B cell (primary cell): ENCODE results near the gene COL9A3. TPM values are rescaled to one million over a fixed set of nuclear protein-coding genes. Genes with fewer than 3 reads are reported as not detected.

Experiments used
- ATAC-seq: fragments of 200-7000 bp; cut with Tn5 transposase; one replicate; pipeline ENCODE4 v1.10.0; 2021; ENCODE audit warnings: low read depth, mild to moderate bottlenecking, moderate number of reproducible peaks, moderate library complexity
- CTCF ChIA-PET: fragments of 350-600 bp; sonication (Branson Sonifier 250); formaldehyde crosslinking; loops from one replicate; lab custom pipeline; 2021; ENCODE audit warnings: antibody characterized with exemption, inconsistent platforms; lab: Charles Lee
- POLR2A ChIA-PET: fragments of 350-600 bp; sonication (Branson Sonifier 250); formaldehyde crosslinking; loops from one replicate; lab custom pipeline; 2021; ENCODE audit warnings: antibody characterized with exemption; lab: Charles Lee
- DNase-seq: peaks from one replicate; pipeline ENCODE4 v3.0.0; 2013
- H2AFZ ChIP-seq: 2 replicates; pipeline ENCODE4 v1.6.1; 2012; ENCODE audit warnings: mild to moderate bottlenecking, low read depth, low read length; ENCODE audit not compliant: insufficient read depth, poor library complexity, severe bottlenecking
- H3K27ac ChIP-seq, 2 donors: 1 replicate in 1 of 2; 2 replicates in 1 of 2; pipeline ENCODE4 v1.5.1; 2012 to 2013; ENCODE audit warnings: low read length in 2 of 2, mild to moderate bottlenecking in 2 of 2, moderate library complexity in 1 of 2
- H3K27me3 ChIP-seq, 4 experiments: fragments of 200-600 bp in 1 of 4; sonication (generic) in 1 of 4; replicated peaks in 1 of 4; 1 replicate in 2 of 4; 2 replicates in 2 of 4; pipeline versions ENCODE4 v1.6.1 to v1.7.0; 2013 to 2016; ENCODE audit warnings: low read length in 3 of 4, mild to moderate bottlenecking in 2 of 4, mixed read lengths in 1 of 4, moderate library complexity in 1 of 4; ENCODE audit not compliant: insufficient read depth in 4 of 4, control insufficient read depth in 3 of 4; ENCODE audit errors: control extremely low read depth in 1 of 4
- H3K36me3 ChIP-seq, 2 experiments: replicated peaks in 1 of 2; 1 replicate in 1 of 2; 2 replicates in 1 of 2; pipeline versions ENCODE4 v1.6.1 to v1.7.1; 2013; ENCODE audit warnings: low read length in 1 of 2; ENCODE audit not compliant: insufficient read depth in 2 of 2, control insufficient read depth in 1 of 2; ENCODE audit errors: control extremely low read depth in 1 of 2, extremely low read depth in 1 of 2
- H3K4me1 ChIP-seq, 2 donors: fragments of 200-600 bp in 1 of 2; sonication (generic) in 1 of 2; 1 replicate in 1 of 2; 2 replicates in 1 of 2; pipeline versions ENCODE4 v1.5.1 to v1.6.1; 2013 to 2017; ENCODE audit warnings: low read length in 2 of 2; ENCODE audit not compliant: control insufficient read depth in 2 of 2, insufficient read depth in 2 of 2
- H3K4me2 ChIP-seq: replicated peaks from 2 replicates; pipeline ENCODE3; 2012; ENCODE audit warnings: mild to moderate bottlenecking, low read depth, low read length; ENCODE audit not compliant: poor library complexity, severe bottlenecking
- H3K4me3 ChIP-seq, 5 experiments: fragments of 200-600 bp in 1 of 5; sonication (generic) in 1 of 5; 1 replicate in 3 of 5; 2 replicates in 2 of 5; pipeline versions ENCODE4 v1.5.1 to v1.7.0; 2011 to 2016; ENCODE audit warnings: low read length in 4 of 5, mild to moderate bottlenecking in 4 of 5, low read depth in 2 of 5, control low read depth in 1 of 5, moderate library complexity in 1 of 5; ENCODE audit not compliant: insufficient read depth in 1 of 5; ENCODE audit errors: control extremely low read depth in 1 of 5, extremely low read depth in 1 of 5
- H3K79me2 ChIP-seq: fragments of 200-600 bp; sonication (generic); one replicate; pipeline ENCODE4 v1.6.0; 2016; ENCODE audit warnings: low read length; ENCODE audit not compliant: control insufficient read depth, insufficient read depth
- H3K9ac ChIP-seq: fragments of 200-600 bp; sonication (generic); 2 replicates; pipeline ENCODE4 v1.6.1; 2017; ENCODE audit warnings: mild to moderate bottlenecking, low read length, moderate library complexity
- H3K9me3 ChIP-seq, 3 donors: one replicate each; pipeline versions ENCODE4 v1.6.1 to v1.7.1; 2013; ENCODE audit warnings: low read length in 2 of 3; ENCODE audit not compliant: control insufficient read depth in 2 of 3, insufficient read depth in 1 of 3; ENCODE audit errors: control extremely low read depth in 1 of 3
- H4K20me1 ChIP-seq: 2 replicates; pipeline ENCODE4 v1.6.0; 2012; ENCODE audit warnings: mild to moderate bottlenecking, low read length; ENCODE audit not compliant: insufficient read depth, control insufficient read depth, poor library complexity, severe bottlenecking
- H3K27ac Mint-ChIP-seq: one replicate; pipeline ENCODE4 v1.8.0; 2021; ENCODE audit warnings: mixed read lengths
- H3K27me3 Mint-ChIP-seq: one replicate; pipeline ENCODE4 v1.8.0; 2021; ENCODE audit warnings: mixed read lengths
- H3K4me1 Mint-ChIP-seq: one replicate; pipeline ENCODE4 v1.8.0; 2021; ENCODE audit warnings: mixed read lengths
- H3K4me3 Mint-ChIP-seq: one replicate; pipeline ENCODE4 v1.8.0; 2021; ENCODE audit warnings: mixed read lengths
- H3K9me3 Mint-ChIP-seq: one replicate; pipeline ENCODE4 v1.8.0; 2022; ENCODE audit warnings: mixed read lengths; ENCODE audit not compliant: insufficient read depth
- CTCF ChIP-seq: fragments of 200-600 bp; IDR thresholded peaks from one replicate; pipeline ENCODE4 v1.8.0; 2022; ENCODE audit warnings: antibody characterized with exemption, mild to moderate bottlenecking
- EZH2 ChIP-seq: IDR thresholded peaks from 2 replicates; pipeline ENCODE4 v1.6.1; 2012; ENCODE audit warnings: borderline replicate concordance, low read depth, mild to moderate bottlenecking, moderate library complexity, low read length; ENCODE audit not compliant: insufficient read depth, poor library complexity, severe bottlenecking
- WGBS: methylation state at CpG from one replicate; pipeline ENCODE4 v1.1.5; 2013; ENCODE audit warnings: missing lambda C conversion rate; ENCODE audit not compliant: insufficient coverage; 5-methylcytosine and 5-hydroxymethylcytosine counted together
- intact Hi-C: fragments of 100-400 bp; cut with micrococcal nuclease; formaldehyde crosslinking; loops from one replicate; pipeline ENCODE4 v1.10.0; 2022
- polyA plus RNA-seq: library from polyadenylated mRNA; depleted of rRNA; stranded (reverse); fragments of >200 nt; gene quantifications from 2 replicates; pipeline ENCODE4 v1.2.3, GENCODE V29; 2012
- total RNA-seq, 2 donors: library from RNA; stranded (reverse); fragments of 120-200 nt in 1 of 2; gene quantifications; 1 replicate in 1 of 2; 2 replicates in 1 of 2; pipeline versions ENCODE4 v1.2.3 to v1.2.4, GENCODE V29; 2013 to 2022

COL9A3 gene
- total and polyA plus RNA-seq, 2 donors (not counting 1 experiment from before 2014, with no cell fraction given): 10.7 to 96.3 TPM

- CTCF ChIA-PET: no interaction called here
- Histone ChIP-seq H3K4me2 (no peak overlapping the region), H3K36me3 (no peaks in the 10 kb centered on the region), H3K27ac (no peak overlapping the region), H3K79me2 (no peaks in the 10 kb centered on the region), H3K9me3 (peaks cover 0 to 15% (median 0%) of the 10 kb centered on the region in 3 donors), H3K4me1 (peaks cover 15 to 24% of the 10 kb centered on the region in 2 donors), H3K9ac (no peak overlapping the region), H2AFZ (no peak overlapping the region), H3K4me3 (no peak overlapping the region), H3K27me3 (no peaks in the 10 kb centered on the region), H4K20me1 (no peaks in the 10 kb centered on the region)
- Mint-ChIP-seq H3K27me3 (peaks cover 6% of the 10 kb centered on the region), H3K9me3 (no peaks in the 10 kb centered on the region), H3K27ac (no peak overlapping the region), H3K4me1 (peaks cover 19% of the 10 kb centered on the region), H3K4me3 (no peak overlapping the region)
- intact Hi-C loops: no loop called here
- 96% methylated on average over 23 of the region's 23 CpGs for WGBS
- POLR2A ChIA-PET: no interaction called here
- ATAC-seq (no peak), DNase-seq (no peak)
- TF ChIP-seq EZH2 (no peak), CTCF (no peak)
Observed at GRCh38 chr20:62772103-62772611, 44.7 kb upstream of the COL9A3 start.

- Histone ChIP-seq H2AFZ (no peak overlapping the region), H3K9me3 (peaks cover 0 to 20% (median 0%) of the 10 kb centered on the region in 3 donors), H3K36me3 (no peaks in the 10 kb centered on the region), H3K4me2 (no peak overlapping the region), H3K4me3 (no peak overlapping the region), H3K27ac (no peak overlapping the region), H3K79me2 (no peaks in the 10 kb centered on the region), H3K9ac (no peak overlapping the region), H3K27me3 (no peaks in the 10 kb centered on the region), H4K20me1 (no peaks in the 10 kb centered on the region), H3K4me1 (peaks cover 17 to 25% of the 10 kb centered on the region in 2 donors)
- Mint-ChIP-seq H3K27me3 (peaks cover 6% of the 10 kb centered on the region), H3K4me1 (peaks cover 21% of the 10 kb centered on the region), H3K27ac (no peak overlapping the region), H3K9me3 (no peaks in the 10 kb centered on the region), H3K4me3 (no peak overlapping the region)
- CTCF ChIA-PET: no interaction called here
- intact Hi-C loops: no loop called here
- no peak for ATAC-seq
- POLR2A ChIA-PET: no interaction called here
- WGBS: 93% methylated on average over 11 of the region's 11 CpGs
- no peak for DNase-seq
- TF ChIP-seq EZH2 (no peak), CTCF (no peak)
Observed at GRCh38 chr20:62772619-62772989, 44.2 kb upstream of the COL9A3 start.
